Fibroblast of the aortic adventitia (primary cell): ENCODE data around the gene OR10A3. TPM values are rescaled to one million over a fixed set of nuclear protein-coding genes. Genes with fewer than 3 reads are reported as not detected.

Experiments
- DNase-seq: peaks from one replicate; pipeline ENCODE4 v3.0.0-alpha.2; 2010; ENCODE audit warnings: low read depth
- H3K4me3 ChIP-seq: 2 replicates; pipeline ENCODE4 v1.5.1; 2011; ENCODE audit warnings: low read depth, mild to moderate bottlenecking, control low read depth, low read length, moderate library complexity
- total RNA-seq: library from RNA; depleted of rRNA; stranded (reverse); fragments of >200 nt; gene quantifications from 2 replicates; pipeline ENCODE4 v1.2.3, GENCODE V29; 2012; ENCODE audit warnings: low replicate concordance
- TF ChIP-seq, protein P1 (sequence below): IDR thresholded peaks from 2 replicates; pipeline ENCODE4 v1.5.1; 2011; ENCODE audit warnings: mild to moderate bottlenecking, low read length, control low read depth, inconsistent platforms; ENCODE audit not compliant: insufficient read depth

OR10A3 gene
- total RNA-seq, 1 donor = 0.09 TPM

DNA sequence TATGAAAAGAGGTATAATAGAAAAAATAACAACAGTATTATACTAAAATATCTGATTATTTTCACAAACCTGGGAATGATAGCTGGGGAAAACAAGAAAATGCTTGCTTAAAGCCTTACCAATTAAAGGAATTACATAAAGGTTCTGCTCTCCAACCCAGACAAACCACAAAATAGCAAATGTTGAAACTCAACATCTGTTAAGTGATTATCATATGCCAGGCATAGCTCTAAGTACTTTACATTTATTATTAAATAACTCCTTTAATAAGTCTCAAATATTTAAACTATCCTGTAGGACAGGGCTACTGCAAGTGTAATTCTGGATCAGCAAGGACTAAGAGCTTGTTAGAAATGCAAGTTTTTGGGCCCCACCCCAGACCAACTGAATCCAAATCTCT is 30.5 kb downstream of the OR10A3 start:
- no peak for DNase-seq
- TF ChIP-seq, protein P1, sequence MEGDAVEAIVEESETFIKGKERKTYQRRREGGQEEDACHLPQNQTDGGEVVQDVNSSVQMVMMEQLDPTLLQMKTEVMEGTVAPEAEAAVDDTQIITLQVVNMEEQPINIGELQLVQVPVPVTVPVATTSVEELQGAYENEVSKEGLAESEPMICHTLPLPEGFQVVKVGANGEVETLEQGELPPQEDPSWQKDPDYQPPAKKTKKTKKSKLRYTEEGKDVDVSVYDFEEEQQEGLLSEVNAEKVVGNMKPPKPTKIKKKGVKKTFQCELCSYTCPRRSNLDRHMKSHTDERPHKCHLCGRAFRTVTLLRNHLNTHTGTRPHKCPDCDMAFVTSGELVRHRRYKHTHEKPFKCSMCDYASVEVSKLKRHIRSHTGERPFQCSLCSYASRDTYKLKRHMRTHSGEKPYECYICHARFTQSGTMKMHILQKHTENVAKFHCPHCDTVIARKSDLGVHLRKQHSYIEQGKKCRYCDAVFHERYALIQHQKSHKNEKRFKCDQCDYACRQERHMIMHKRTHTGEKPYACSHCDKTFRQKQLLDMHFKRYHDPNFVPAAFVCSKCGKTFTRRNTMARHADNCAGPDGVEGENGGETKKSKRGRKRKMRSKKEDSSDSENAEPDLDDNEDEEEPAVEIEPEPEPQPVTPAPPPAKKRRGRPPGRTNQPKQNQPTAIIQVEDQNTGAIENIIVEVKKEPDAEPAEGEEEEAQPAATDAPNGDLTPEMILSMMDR = no peak
- no peak overlapping the region for H3K4me3 ChIP-seq

DNA sequence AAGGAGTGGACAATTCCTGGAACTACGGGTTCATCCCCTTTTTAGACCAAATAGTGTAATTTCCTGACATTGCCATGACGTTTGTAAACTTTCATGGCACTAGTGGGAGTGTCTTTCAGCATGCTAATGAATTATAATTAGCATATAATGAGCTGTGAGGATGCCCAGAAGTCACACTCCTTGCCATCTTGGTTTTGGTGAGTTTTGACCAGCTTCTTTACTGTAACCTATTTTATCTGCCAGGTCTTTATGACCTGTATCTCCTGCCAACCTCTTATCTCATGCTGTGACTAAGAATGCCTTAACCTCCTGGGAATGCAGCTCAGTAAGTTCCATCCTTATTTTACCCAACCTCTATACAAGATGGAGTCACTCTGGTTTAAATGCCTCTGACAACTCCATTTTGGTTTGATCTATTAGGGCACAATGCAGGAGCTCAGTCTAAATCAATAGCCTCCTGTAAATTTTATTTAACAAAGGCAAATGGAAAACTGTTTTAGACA is 31.2 kb downstream of the OR10A3 start:
- no peak overlapping the region for H3K4me3 ChIP-seq
- DNase-seq = peak; percentile 39
- TF ChIP-seq, protein P1 = no peak

DNA sequence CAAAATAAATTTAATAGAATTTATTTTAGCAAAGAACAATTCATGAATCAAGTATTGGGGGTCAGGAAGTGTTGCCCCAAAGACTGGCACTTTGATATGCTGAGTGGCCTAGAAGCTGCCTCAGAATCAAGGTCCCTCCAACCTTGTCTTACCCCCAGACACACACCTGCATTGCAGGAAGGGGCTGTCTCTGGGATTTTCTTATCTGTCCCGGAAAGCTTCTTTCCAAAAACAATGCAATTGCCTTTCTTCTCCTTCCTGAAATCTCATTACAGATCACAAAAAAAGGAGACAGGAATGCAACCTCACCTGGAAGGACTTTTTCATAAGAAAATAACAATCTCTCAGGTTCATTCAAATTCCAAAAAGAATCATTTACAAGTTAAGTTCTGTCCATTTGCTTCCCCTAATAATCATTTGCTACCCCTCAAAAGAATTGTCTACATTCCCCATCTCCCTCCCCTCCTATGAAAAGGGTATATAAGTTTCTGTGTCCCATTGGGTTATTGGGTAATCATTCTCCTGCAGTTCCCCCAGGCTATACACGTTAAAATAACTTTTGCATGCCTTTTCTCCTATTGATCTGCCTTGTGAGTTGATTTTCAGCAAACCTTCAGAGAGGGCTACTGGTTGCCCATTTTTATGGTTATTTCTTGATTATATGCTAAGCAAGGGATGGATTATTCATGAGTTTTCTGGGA is 31.8 kb downstream of the OR10A3 start:
- TF ChIP-seq, protein P1 = no peak
- H3K4me3 ChIP-seq = no peak overlapping the region
- DNase-seq = no peak

DNA sequence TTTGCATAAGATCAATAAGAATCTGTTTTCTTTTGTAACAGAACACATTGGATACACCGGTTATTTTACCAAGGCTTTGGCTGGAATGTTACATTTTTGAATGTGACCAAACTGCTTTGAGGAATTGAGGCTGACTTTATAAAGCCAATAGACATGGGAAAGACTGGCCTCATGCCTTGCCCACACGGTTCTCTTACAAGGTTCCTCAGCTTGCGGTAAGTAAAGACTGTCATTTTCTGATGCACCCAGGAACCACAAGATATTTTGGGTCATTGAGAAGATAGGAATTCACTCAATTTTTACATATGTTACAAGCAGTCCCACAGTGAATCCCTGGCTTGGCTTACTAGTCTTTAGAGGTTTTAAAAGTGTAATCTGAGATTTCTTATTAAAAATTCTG is 34.4 kb downstream of the OR10A3 start:
- TF ChIP-seq, protein P1 = no peak
- no peak for DNase-seq
- H3K4me3 ChIP-seq = no peak overlapping the region

DNA sequence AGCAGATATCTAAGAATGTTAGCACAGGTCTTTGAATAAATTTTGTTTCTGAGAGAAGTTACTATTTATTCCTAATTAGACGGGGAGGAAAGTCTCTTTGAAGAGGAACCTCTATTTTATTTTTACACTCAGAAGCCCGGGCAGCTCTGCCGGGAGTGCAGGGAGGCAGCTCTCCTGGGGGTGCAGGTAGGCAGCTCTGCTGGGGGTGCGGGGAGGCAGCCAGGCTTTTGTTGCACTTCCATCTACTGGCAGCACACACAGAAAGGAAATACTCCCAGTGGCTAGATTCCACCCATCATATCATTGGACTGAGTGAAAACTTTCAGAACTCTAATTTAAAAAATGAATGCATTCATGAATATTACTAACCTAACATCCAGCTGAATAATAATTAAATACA is 35.0 kb downstream of the OR10A3 start:
- TF ChIP-seq, protein P1 = no peak
- no peak for DNase-seq
- H3K4me3 ChIP-seq = no peak overlapping the region

DNA sequence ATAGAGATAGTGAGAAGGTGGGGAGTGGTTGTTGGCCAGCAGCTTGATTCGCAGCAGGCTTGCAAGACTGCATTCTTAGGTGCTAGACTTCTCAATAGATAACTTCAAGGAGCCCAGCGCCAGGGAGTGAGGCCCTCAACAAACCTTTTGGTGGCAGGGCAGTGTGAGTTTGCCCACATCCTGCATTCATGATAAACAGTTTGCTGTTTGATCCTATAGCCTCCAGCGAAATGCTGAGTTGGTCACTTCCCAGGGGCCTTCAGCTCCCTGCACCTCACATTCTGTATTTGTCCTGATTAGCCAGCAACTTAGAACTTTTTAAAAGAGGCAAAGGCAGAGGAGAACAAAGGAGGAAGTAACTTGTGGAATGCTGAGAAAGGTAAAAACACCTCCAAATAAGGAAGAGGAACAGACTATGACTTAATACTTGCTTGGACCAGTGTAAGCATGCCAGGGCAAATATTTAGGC is 35.5 kb downstream of the OR10A3 start:
- DNase-seq = no peak
- TF ChIP-seq, protein P1 = no peak
- no peak overlapping the region for H3K4me3 ChIP-seq
